NCI-H1105 treated with DMSO at 0.1 percent for 48 hours (cell line): ENCODE results near the gene ADAM15.

Source experiments
- DNase-seq: peaks from one replicate; lab custom pipeline; 2025; lab: John Stamatoyannopoulos, UW

ADAM15 gene

DNA sequence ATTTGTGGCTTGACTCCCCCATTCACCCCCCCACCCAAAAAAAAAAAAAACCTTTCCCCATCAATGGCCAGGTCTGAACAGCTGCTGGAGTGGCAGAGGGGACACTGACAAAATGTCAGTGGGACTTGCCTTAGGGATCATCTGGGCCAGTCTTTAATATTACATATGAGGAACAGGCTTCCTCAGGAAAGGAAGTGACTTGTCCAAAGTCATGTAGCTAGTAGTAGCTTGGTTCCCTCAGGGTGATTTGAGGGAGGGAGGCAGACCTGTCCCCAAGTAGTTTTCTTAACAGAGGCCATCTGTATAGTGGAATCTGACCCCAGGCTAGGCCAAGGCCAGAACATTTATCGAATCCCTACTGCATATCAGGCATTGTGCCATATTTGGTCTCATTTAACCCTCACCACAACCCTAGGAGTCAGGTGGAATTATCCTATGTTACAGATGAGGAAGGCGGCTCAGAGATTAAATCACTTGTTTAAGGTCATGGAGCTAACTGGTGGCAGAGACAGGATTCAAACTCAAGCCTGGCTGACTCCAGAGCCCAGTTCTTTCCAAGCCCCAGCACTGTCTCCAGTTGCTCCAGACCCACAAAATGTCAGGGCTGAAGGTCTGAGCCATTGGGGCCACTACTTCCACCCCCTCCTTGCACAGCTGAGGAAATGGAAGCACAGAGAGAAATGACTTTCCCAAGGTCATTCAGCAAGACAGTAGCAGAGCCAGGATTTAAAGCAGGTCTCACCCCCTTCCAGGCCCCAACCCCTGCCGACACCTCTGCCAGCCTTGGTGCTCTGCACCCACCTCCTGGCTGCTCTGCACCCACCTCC lies 38.1 kb upstream of the ADAM15 start:
- DNase-seq: no peak

GRCh38 chr1:155013632-155014031 lies 37.5 kb upstream of the ADAM15 start:
- DNase-seq: no peak

- no peak for DNase-seq
These were observed 36.2 kb upstream of the ADAM15 start for GRCh38 chr1:155014709-155015508.

DNA sequence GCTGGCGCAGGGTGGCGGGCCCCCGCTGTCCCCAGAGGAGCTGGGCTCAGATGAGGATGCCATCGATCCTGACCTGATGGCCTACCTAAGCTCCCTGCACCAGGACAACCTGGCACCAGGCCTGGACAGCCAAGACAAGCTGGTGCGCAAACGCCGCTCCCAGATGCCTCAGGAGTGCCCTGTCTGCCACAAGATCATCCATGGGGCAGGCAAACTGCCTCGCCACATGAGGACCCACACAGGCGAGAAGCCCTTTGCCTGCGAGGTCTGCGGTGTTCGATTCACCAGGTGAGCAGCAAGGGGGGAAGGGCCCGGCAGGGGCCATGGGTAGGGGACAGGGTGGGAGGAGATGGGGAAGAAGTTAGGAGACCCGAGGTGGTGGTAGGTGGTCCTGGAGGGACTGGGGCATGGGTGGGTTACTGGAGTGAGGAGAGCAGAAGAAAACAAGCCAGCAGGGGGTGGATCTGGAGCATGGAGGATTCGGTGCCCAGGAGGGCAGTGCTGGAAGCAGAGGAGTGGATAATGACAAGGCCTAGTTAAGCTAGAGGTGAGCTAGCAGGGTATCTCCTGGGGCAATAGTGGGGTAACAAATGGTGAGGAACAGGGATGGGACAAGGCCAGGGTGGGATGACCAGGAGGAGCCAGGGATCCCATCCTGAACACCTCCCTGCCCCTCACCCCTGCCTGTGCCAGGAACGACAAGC lies 35.4 kb upstream of the ADAM15 start:
- no peak for DNase-seq

GRCh38 chr1:155016231-155016831 lies 34.8 kb upstream of the ADAM15 start:
- no peak for DNase-seq

DNA sequence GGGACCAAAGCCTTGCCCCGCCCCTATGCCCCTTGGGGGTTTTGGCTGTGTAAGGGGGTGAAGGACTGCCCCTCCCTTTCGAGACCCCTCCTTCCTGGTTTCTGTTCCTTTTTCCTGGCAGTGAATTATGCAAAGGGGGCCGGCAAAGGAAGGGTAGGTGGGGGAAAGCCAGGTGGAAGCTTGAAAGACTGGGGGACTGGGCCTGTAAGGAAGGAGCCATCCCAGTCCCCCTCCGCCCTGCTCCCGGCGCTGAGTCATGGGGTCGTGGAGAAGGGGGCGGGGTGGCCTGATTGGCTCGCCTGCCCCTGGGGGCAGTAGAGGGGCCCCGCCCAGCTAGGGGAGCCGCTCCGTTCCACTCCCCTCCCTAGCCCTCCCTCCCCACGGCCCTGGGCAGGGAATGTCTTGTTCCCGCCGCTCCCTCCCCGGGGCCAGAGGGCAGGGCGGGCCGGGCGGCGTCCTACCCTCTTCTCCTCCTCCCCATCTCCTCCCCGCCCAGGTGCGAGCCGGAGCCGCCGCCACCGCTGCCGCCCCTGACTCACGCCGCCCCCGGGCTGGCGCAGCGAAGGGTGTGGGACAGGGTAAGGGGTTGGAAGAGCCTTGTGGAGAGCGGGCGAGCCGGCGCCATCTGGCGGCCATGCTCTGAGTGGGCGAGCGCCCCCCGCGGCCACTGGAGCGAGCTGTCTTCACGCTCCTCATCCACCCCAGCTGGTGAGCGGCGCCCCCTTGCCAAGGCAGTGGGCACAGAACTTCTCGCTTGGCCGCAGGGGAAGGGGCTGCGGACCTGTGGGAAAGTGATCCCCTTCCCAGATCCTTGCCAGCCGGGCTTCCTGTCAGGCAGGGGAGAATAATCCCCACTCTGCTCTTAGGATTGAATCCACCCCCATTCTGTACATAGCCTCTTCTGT lies 33.8 kb upstream of the ADAM15 start:
- DNase-seq: peak; percentile 66

DNA sequence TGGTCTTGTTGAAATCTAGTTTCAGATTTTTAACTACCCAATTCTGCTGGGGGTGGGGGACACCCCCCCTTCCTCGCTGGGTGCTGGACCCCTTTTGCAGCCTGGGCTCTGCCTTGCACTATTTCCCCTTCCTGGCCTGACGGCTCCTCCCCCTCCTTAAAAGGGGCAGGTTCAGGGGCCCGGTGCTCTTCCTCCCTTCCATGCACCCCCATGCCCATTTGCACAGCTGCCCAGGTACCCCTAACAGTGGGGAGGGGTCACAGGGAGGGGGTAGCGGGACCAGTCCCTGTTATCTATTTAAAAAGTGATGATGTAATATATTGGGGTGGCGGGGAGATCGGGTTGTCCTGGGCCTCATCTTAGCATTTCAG lies 33.2 kb upstream of the ADAM15 start:
- no peak for DNase-seq

DNA sequence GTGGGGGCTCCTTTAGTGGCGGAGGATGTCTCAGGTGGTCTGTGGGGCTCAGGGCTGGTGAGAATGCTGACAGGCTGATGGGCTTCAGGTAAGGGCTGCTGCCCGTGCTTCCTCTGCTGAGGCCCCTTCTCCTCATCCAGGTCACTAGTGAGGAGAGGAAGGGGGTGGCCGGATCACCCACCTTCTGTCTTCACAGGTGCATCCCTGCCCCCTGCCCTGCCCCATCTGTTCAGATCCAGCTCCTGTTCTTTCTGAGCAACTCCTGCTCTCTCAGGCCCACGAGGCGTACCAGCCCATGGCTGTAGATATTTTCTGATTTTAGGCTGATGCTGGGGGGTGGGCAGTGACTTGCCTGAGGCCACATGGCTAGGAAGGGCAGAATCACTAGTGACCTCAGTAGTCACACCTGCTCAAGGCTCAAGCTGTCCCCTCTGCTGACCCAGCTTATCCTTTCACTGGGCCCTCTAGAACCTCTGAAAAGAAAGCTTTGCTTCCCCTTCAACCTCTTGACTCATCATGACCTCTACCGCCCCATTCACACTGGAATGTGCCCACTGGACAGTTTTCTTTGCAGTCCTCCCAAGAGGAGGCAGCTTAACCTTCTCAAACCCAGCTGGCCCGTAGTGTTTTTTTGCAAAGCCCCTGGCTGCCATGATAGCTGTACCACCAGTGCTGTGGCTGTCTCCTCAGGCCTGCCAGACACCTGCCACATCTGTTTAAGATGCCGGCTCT lies 32.3 kb upstream of the ADAM15 start:
- no peak for DNase-seq

GRCh38 chr1:155019377-155020245 lies 31.5 kb upstream of the ADAM15 start:
- no peak for DNase-seq

DNA sequence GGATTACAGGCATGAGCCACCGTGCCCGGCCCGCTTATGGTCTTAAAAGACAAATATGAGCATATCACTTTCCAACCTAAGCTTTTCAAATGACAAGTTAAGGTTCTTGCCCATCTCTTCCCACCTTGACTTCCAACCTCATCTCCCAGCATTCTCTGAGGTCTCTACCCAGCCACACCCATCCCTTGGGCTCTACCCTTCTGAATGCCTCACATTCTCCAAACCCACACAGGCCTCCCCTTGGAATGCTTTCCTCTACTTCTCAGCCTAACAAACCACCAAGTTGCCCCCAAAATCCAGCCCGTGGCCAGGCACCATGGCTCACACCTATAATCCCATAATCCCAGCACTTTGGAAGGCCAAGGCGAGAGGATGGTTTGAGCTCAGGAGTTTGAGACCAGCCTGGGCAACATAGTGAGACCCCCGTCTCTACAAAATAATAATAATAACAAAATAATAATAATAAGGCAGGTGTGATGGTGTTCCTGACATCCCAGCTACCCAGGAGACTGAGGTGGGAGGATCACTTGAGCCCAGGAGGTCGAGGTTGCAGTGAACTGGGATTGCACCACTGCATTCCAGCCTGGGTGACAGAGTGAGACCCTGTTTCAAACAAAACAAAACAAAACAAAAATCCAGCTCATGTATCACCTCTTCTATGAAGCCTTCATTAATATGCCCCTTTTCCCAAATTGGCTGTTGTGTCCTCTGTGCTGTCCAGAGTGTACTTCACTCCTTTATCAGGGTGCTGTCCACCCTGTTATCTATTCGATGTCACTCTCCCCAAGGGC lies 28.8 kb upstream of the ADAM15 start:
- no peak for DNase-seq

DNA sequence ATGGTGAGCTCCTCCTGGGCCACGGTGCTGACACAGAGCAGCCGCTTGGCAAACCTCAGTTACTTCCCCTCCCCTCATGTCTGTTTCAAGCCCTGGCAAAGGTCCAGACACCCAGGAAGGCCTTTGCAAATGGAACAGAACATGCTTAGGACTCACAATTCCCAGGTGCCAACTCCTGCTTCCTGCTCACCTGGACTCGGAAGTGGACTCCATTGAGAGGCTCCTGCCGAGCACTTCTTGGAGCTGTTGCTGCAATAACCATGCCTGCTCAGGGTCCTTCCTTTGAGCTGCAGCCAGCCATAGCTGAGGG lies 28.2 kb upstream of the ADAM15 start:
- peak; percentile 12 for DNase-seq

GRCh38 chr1:155023627-155024026 lies 27.5 kb upstream of the ADAM15 start:
- DNase-seq: no peak

DNA sequence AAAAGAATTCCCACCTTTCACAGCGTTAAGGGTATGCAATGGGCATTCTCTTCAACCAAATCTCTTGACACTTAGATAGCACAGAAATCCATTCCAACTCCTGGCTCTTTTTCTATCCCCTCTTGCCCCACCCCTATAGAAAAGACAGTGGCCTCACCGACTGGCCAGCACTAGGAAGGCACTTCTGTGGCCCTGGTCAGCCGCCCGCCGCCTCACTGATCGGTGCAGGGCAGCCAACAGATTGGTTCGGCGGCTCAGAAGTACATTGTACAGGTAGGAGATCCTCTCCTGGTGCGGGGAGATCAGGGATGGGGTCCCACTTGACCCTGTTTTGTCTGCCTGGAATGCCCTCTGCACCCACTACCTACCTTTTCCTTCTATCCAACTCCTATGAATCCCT lies 26.8 kb upstream of the ADAM15 start:
- DNase-seq: no peak

- no peak for DNase-seq
These were observed 25.0 kb upstream of the ADAM15 start for GRCh38 chr1:155026154-155026553.

DNA sequence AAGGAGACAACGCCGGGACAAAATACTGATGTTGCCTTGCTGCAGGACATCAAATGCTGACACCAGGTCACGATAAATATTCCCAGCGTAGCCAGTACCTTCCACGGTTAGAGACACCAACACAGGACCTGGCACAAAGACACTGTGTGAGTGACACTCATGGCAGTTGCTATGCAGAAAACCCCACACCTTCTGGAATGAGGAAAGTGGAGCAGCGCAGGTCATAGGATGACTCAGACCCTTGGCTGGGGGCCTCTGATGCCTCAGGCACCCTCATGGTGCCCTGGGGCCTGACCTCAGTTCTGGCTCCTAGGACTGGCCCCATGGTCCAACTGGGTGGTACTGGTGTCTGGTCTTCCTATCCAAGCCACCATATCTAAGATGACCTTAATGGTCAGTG lies 24.5 kb upstream of the ADAM15 start:
- DNase-seq: no peak

DNA sequence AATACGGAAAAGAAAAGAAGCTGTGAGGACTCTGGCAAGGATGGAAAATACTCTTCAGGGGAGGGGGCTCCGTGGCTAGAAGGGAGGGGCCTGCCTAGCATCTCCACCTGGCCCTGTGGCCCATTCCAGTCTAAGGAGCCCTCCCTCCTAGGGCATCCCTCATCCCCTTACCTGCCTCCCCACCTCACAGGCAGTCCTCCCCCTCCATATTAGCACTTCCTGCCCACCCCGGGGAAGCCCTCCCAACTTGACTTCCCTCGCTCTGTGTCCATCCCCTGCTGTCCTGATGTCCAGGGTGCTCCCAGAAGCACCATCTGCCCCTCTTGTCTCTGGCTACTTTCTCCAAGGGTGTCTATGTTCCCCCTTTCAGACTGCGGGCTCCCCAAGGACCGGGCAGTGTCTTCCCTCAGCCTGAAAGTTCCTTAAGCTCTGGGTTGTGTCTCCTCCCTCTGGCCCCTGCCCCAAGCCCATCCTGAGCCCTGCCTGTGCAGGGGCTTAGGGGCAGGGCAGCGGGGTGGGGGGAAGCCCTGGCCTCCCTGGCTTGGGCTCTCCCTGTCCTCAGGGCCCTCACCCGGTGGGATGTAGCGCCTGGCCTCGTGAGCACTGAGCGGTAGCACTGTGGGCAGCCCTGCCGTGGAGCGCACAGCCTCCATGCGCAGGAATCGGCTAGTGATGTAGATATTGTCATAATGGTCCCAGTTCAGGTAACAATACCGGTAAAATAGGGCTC lies 21.4 kb upstream of the ADAM15 start:
- no peak for DNase-seq

GRCh38 chr1:155030243-155030795 lies 20.8 kb upstream of the ADAM15 start:
- no peak for DNase-seq

DNA sequence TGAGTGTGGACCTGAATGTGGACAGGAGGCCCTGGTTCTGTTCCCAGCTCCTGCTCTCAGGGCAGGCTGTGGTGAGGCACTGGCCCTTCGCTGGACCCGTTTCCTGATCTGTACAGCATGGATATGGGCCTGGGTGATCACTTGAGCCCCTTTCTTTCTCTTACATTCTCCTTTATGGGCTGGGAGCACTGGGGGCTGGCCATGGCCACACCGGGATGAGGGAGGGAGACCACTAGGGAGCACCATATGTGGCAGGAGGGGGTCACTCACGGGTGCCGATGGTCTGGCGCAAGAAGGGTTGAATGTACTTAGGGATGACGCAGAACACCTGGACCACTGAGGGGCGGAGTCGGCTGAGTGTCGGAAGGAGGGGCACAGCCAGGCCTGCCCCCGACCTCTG lies 20.2 kb upstream of the ADAM15 start:
- DNase-seq: no peak
